ENCODE results near the gene ERC2. TPM values are rescaled to one million over a fixed set of nuclear protein-coding genes. Genes with fewer than 3 reads are reported as not detected.

ERC2 gene
- total and polyA plus RNA-seq, 12 donors, result 0.22 to 4.2 (median 1.7) TPM

- H3K4me3 ChIP-seq, result no peak overlapping the region
- 66 to 67% methylated on average over 3 of the region's 3 CpGs for WGBS, 2 donors
- no peak for TF ChIP-seq CTCF (IDR thresholded peaks at IDR 0.05)
These were observed 791.6 kb downstream of the ERC2 start for GRCh38 chr3:55676643-55677042.

GRCh38 chr3:55675478-55675877 lies 792.8 kb downstream of the ERC2 start:
- 80 to 84% methylated on average over 3 of the region's 3 CpGs for WGBS, 2 donors
- H3K36me3 ChIP-seq, result no peaks in the 10 kb centered on the region
- H3K27ac ChIP-seq, result no peak overlapping the region
- no peak for TF ChIP-seq CTCF (IDR thresholded peaks at IDR 0.05)
- H3K27me3 ChIP-seq, result peaks cover 0 to 10% (median 0%) of the 10 kb centered on the region in 7 donors
- no peaks in the 10 kb centered on the region for H3K4me1 ChIP-seq
- intact Hi-C loops (cut with DNase I), result no loop called here
- no peak overlapping the region for H3K4me3 ChIP-seq
- no peaks in the 10 kb centered on the region for H3K9me3 ChIP-seq
- no peak for ATAC-seq
- DNase-seq, result no peak

More at GRCh38 chr3:55676643-55677042, 791.6 kb downstream of the ERC2 start:
- intact Hi-C loops (cut with DNase I), result no loop called here
- H3K27ac ChIP-seq, result no peak overlapping the region
- no peak for DNase-seq
- peaks cover 0 to 10% (median 0%) of the 10 kb centered on the region in 7 donors for H3K27me3 ChIP-seq
- no peaks in the 10 kb centered on the region for H3K36me3 ChIP-seq
- no peaks in the 10 kb centered on the region for H3K9me3 ChIP-seq
- no peak for ATAC-seq
- H3K4me1 ChIP-seq, result no peaks in the 10 kb centered on the region

- intact Hi-C loops (cut with DNase I), result no loop called here
- ATAC-seq (no peak), DNase-seq (no peak)
- WGBS, 2 donors, result 71 to 75% methylated on average over 6 of the region's 6 CpGs
- TF ChIP-seq CTCF (IDR thresholded peaks at IDR 0.05), result no peak
- Histone ChIP-seq H3K4me1 (no peaks in the 10 kb centered on the region), H3K9me3 (no peaks in the 10 kb centered on the region), H3K27me3 (peaks cover 0 to 7% (median 0%) of the 10 kb centered on the region in 7 donors), H3K4me3 (no peak overlapping the region), H3K36me3 (no peaks in the 10 kb centered on the region), H3K27ac (no peak overlapping the region)
These were observed 794.5 kb downstream of the ERC2 start for GRCh38 chr3:55673764-55674163.

GRCh38 chr3:55669133-55669532 lies 799.1 kb downstream of the ERC2 start:
- Histone ChIP-seq H3K27ac (no peak overlapping the region), H3K27me3 (peaks cover 0 to 12% (median 0%) of the 10 kb centered on the region in 7 donors), H3K4me1 (no peaks in the 10 kb centered on the region), H3K36me3 (no peaks in the 10 kb centered on the region), H3K9me3 (no peaks in the 10 kb centered on the region), H3K4me3 (no peak overlapping the region)
- DNase-seq (no peak), ATAC-seq (no peak)
- 86 to 88% methylated on average over 2 of the region's 2 CpGs for WGBS, 2 donors
- TF ChIP-seq CTCF (IDR thresholded peaks at IDR 0.05), result no peak
- intact Hi-C loops (cut with DNase I), result no loop called here

Data from heart right ventricle (tissue), 16 donors.